Mucosa of stomach (tissue), 1 donor: Measurements from ENCODE around the gene CBX5.
"Not testable (repeated sequence)": the region's sequence is repeated elsewhere in the genome, so short reads cannot be mapped to it uniquely, and the experiment has no call there.

Experiments
- H3K27me3 ChIP-seq: one replicate; pipeline ENCODE4 v1.7.0; 2013; ENCODE audit warnings: mild to moderate bottlenecking, low read length; ENCODE audit not compliant: control insufficient read depth, insufficient read depth
- H3K36me3 ChIP-seq: one replicate; pipeline ENCODE4 v1.7.0; 2013; ENCODE audit warnings: low read length; ENCODE audit not compliant: control insufficient read depth, insufficient read depth
- H3K4me1 ChIP-seq: one replicate; pipeline ENCODE4 v1.7.0; 2013; ENCODE audit warnings: mild to moderate bottlenecking, low read length; ENCODE audit not compliant: control insufficient read depth, insufficient read depth
- H3K4me3 ChIP-seq: one replicate; pipeline ENCODE4 v1.7.0; 2013; ENCODE audit warnings: low read length
- H3K9ac ChIP-seq: one replicate; pipeline ENCODE4 v1.7.0; 2013; ENCODE audit warnings: mild to moderate bottlenecking, low read length, moderate library complexity
- H3K9me3 ChIP-seq: one replicate; pipeline ENCODE4 v1.7.0; 2013; ENCODE audit warnings: mild to moderate bottlenecking, low read length, moderate library complexity; ENCODE audit not compliant: control insufficient read depth
- donor health status: Pancreatic carcinoma.

The CBX5 gene

DNA sequence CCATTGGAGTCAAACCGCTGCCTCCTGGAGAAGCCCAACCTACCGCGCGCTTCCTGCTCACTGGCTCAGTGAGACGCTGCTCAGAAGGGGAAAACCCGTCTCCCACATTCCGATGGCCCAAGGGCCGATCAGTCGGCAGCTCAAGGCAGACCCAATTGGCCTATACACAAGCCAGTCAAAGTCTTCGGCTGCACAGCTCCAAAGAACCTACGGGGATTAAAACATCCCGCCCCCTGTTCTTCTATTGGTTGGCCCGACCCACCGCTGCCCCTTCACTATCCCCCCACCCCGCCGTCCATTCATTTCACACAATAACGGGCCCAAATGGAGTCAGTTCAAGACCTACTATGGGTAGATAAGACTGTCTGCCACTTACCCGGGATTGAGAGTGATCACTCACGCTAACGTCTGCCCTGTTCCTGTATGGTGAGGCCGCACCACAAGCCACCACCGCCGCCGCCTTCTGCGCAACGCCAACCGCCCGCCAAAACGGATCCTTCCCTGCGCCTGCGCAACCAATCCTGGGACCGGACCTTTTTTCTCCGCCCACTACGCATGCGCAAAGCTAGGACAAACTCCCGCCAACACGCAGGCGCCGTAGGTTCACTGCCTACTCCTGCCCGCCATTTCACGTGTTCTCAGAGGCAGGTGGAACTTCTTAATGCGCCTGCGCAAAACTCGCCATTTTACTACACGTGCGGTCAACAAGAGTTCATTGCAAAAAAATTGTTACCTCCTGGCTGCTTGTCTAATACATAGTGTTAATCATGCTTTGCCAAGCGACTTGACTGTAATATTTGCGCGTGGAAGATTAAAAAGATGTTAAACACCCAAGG lies at the start of gene CBX5:
TSS of gene CBX5 (minus strand) at position 491 of the 836 bp plus-strand sequence. CDS start 22,472 bp downstream, outside the sequence.
- Histone ChIP-seq H3K27me3 (no peaks in the 10 kb centered on the region), H3K4me1 (peaks cover 25% of the 10 kb centered on the region), H3K9ac (peak within 1 kb of the TSS; percentile 75), H3K36me3 (peaks cover 11% of the 10 kb centered on the region), H3K4me3 (peak within 1 kb of the TSS; percentile 61), H3K9me3 (no peaks in the 10 kb centered on the region)

DNA sequence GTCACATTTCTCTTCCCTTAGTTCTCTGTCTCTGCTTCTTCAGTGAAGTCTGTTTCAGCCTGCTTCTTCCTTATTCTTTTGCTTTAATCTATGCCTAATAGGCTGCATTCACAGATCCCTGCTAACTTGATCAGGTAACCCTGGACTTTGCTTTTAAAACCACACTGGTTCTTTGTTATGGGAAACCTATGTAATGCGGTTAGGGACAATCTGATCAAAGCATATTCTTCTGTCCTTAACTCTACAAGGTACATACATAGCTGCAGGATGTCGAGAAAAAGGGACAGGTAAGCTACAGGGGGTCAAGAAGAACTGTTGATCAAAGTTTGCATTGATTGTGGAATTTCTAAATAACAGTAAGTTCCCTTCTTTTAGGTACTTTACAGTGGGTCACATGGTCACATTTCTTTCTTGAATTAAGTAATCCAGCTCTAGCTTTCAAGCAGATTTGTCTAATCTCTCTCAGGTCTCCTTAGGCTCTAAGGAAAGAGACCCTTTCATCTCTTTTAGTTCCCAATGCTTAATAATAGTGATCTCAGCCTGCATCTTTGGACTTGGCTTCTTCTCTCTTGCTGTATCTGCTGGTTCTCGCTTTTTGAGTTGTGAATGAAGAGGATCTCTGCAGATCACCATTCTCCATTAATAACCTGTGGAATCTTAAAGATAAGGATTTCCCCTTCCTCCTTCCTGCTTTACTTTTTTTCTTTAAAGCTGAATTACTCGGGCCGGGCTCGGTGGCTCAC lies 48.8 kb upstream of the CBX5 start:
- Histone ChIP-seq H3K9me3 (no peaks in the 10 kb centered on the region), H3K4me3 (no peak overlapping the region), H3K4me1 (peaks cover 27% of the 10 kb centered on the region), H3K9ac (no peak overlapping the region), H3K27me3 (no peaks in the 10 kb centered on the region), H3K36me3 (no peaks in the 10 kb centered on the region)

DNA sequence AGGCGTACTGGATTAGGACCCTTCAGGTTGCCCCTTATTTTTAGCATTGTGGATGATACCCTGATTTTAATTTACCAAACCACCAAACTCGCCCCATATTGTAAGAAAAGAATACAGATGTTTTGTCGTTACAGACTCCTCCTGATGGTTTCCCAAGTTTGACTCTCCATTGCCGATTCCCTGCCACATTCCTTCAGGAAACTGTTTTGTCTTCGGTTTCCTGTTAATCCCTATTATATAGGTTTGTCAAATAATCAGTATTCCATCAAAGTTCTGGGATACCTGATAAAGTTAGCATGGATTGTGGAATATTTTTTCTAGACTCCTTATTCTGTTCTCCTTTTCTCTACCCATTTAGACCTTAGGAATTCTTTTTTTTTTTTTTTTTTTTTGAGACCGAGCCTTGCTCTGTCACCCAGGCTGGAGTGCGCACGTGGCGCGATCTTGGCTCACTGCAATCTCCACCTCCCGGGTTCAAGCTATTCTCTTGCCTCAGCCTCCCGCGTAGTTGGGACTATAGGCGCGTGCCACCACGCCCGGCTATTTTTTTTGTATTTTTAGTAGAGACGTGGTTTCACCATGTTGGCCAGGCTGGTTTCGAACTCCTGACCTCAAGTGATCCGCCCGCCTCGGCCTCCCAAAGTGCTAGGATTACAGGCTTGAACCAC lies 45.7 kb upstream of the CBX5 start:
- H3K4me3 ChIP-seq: peak overlapping the region; percentile 93
- H3K4me1 ChIP-seq: peaks cover 23% of the 10 kb centered on the region
- not testable (repeated sequence) for H3K9me3 ChIP-seq, H3K36me3 ChIP-seq, H3K27me3 ChIP-seq
- H3K9ac ChIP-seq: peak overlapping the region; percentile 96

DNA sequence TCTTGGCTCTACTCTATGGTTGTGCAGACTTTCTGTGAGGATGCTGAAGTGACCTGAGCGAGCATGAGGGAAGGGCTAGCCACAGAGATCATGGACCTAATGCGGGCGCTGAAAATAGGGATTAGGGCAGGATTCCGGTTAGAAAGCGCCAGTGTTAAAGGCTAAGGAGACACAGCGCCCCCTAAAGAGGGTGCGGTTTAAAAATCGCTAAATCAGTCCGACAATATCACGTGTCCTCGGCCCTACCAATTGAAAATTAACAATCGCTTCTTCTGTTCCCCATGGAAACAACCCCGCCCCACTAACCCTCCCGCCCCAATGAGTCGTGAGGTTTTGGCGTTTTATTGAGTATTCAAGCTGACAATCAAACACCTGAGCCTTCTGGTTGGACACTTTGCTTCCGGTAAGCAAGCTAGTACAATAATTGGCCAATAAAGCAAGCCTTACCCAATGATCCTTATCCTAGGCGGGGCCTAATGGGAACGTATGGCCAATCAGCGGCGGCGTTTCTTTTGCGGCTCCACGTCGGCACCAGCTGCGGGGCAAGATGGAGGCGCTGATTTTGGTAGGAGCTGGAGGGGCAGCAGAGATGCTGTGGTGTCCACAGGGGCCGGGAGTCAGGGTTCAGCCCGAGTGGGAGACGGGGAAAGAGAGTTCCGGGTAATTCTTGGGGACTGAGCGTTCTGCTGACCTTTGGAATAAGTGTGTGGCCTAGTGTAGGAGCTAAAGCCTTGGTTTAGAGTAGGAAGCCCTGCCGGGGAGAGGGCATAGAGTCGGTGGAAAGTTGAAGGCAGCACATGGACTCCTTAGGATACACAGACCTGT lies 44.9 kb upstream of the CBX5 start, which contains the start of gene COPZ1:
TSS of gene COPZ1 (plus strand) at position 515 of the 825 bp plus-strand sequence. CDS start at position 548, 33 bp downstream.
- no peaks in the 10 kb centered on the region for H3K27me3 ChIP-seq
- no peaks in the 10 kb centered on the region for H3K9me3 ChIP-seq
- H3K36me3 ChIP-seq: no peaks in the 10 kb centered on the region
- peak within 1 kb of the TSS; percentile 93 for H3K4me3 ChIP-seq
- H3K9ac ChIP-seq: peak within 1 kb of the TSS; percentile 96
- H3K4me1 ChIP-seq: peaks cover 20% of the 10 kb centered on the region

DNA sequence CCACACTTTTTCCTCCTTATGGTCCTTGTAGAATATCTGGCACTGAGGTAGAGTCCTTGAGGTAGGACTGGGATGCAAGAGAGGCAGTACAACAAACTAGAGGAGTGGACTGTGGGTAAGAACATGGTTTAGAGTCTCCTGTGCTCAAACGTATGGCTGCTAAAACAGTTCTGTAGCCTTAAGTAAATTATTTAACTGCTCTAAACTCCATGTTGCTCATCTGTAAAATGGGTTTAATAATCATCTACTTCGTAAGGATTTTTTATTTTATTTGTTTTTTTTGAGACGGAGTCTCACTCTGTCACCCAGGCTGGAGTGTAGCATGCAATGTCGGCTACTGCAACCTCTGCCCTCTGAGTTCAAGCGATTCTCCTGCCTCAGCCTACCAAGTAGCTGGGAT lies 41.4 kb upstream of the CBX5 start:
- Histone ChIP-seq H3K27me3 (no peaks in the 10 kb centered on the region), H3K9me3 (no peaks in the 10 kb centered on the region), H3K9ac (no peak overlapping the region), H3K4me1 (peaks cover 4% of the 10 kb centered on the region), H3K4me3 (no peak overlapping the region), H3K36me3 (no peaks in the 10 kb centered on the region)

DNA sequence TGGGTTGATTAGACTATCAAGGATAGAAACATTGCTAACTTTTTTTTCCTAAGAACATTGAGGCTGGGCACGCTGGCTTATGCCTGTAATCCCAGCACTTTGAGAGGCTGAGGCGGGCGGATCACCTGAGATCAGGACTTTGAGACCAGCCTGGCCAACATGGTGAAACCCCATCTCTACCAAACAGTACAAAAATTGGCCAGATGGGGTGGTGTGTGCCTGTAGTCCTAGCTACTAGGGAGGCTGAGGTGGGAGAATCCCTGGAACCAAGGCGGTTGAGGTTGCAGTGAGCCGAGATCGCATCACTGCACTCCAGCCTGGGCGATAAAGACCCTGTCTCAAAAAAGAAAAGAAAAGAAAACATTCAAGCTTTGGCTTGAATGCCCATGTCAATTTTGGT lies 32.4 kb upstream of the CBX5 start:
- H3K4me1 ChIP-seq, H3K4me3 ChIP-seq, H3K9me3 ChIP-seq, H3K27me3 ChIP-seq, H3K9ac ChIP-seq, H3K36me3 ChIP-seq: not testable (repeated sequence)

DNA sequence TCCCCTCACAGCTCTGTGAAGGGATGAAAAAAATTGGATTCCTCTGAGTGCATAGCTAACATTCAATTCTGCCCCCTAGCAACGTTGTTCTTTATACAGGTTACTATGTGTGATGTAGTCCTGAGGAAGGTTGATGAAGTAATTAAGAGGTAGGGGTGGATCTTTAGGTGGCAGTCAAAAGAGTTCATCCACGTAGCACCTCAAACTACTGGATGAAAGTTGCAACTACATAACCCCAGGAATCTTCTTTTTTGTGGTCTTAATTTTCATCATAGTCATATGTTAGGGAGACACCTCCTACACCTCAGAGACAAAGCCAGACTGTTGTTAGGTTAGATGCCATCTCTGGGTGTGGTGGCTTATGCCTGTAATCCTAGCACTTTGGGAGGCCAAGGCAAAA lies 31.1 kb upstream of the CBX5 start:
- Histone ChIP-seq H3K9me3 (no peaks in the 10 kb centered on the region), H3K4me3 (no peak overlapping the region), H3K36me3 (no peaks in the 10 kb centered on the region), H3K9ac (no peak overlapping the region), H3K27me3 (no peaks in the 10 kb centered on the region), H3K4me1 (peaks cover 10% of the 10 kb centered on the region)

DNA sequence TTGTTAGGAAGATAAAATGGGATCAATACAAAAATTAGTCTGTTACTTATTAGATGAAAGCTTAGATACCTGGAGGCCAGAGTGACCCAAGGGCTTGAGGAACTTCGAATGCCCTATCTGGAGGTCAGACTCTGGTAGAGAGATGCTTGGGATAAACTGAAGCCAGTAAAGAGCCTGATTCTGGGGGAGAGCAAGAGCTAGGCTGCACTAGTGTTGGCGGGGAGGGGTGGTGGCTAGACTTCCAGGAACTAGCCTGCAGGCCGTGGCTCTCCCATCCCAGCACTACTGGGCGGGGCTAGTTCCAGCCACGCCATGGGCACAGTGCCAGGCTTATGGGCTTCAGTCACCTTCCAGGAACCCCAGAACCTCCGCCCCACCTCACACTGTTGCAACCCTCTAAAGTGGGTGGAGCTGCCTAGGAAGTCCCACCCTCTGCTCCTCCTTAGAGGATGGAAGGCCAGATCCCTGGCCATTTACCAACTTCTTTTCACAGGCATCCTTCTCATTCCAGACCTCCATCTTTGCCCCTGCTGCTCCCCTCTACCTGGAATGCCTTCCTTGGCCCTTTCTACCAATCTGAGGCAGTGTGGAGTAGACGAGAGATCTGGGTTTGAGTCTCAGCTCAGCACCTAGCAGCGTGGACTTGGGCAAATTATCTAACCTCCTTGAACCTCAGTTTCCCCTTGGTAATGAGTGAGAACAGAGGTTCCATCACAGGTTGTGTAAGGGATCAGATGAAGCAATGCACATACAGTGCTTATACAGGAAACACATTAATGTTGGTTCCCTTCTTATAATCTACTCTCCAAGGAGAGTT lies 27.2 kb upstream of the CBX5 start:
- Histone ChIP-seq H3K4me1 (peaks cover 26% of the 10 kb centered on the region), H3K9me3 (no peaks in the 10 kb centered on the region), H3K27me3 (peaks cover 5% of the 10 kb centered on the region), H3K36me3 (no peaks in the 10 kb centered on the region), H3K9ac (no peak overlapping the region), H3K4me3 (no peak overlapping the region)

DNA sequence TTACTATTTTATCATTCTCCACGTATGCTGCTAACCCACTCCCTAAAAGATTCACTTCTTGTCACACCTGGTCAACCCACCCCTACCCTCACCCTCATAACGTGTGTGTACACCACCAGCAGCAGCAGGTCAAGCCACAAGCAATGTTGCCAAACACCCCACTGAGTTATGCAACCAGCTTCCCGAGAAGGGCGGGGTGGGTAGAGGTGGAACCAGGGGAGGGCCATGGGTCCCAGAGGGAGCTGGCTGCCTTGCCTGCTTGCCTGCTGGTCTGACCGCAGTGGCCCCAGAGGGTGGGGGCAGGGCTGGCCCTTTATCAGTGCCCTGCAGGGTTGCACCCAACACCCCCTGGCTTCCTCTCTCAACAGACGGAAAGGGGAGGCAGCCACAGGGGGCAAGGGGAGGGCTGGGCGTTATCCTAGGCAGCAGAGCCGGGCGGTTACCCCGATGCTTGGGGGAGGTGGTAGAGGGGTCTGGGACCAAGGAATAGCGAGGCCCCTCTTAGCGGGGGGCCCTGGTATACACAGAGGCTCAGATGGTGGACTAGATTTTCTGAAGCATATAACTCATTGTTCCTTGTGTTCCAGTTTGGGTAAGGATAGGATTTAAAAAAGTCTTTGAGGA lies 24.4 kb upstream of the CBX5 start:
- Histone ChIP-seq H3K9me3 (no peaks in the 10 kb centered on the region), H3K36me3 (no peaks in the 10 kb centered on the region), H3K4me1 (peaks cover 40% of the 10 kb centered on the region), H3K4me3 (no peak overlapping the region), H3K9ac (peak overlapping the region; percentile 51), H3K27me3 (peaks cover 20% of the 10 kb centered on the region)

DNA sequence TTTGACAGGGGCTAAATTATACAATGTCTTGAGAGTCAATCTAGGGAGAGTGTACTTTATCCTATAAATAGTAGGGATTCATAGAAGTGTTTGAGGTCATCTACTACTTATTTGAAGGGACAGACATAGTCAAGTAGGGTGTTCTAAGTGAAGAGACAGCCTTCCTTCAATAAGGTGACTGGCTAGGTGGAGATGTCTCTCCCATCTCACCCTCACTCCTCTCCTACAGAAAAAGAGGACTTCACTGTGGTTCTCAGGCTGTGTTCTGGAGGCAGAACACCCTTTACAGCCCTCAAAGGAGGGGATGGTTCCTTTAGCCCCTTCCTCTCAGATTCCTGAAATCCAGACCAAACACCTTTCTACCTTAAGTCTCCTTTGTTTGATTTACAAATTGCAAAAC lies 23.7 kb upstream of the CBX5 start:
- Histone ChIP-seq H3K4me3 (no peak overlapping the region), H3K9ac (no peak overlapping the region), H3K9me3 (no peaks in the 10 kb centered on the region), H3K4me1 (peaks cover 40% of the 10 kb centered on the region), H3K27me3 (peaks cover 20% of the 10 kb centered on the region), H3K36me3 (no peaks in the 10 kb centered on the region)
